HepG2 (cell line): ENCODE results near the gene TATDN2. TPM values are rescaled to one million over a fixed set of nuclear protein-coding genes. Genes with fewer than 3 reads are reported as not detected.

Experiments used
- ATAC-seq: fragments of 200-7000 bp; cut with Tn5 transposase; 3 replicates; pipeline ENCODE4 v1.9.1; 2020; ENCODE audit warnings: mild to moderate bottlenecking, moderate library complexity
- BruUV-seq: library from RNA; stranded (reverse); fragments of 400-500 nt; replicated peaks from 2 replicates; lab custom pipeline; 2021; lab: Mats Ljungman, UMichigan
- CTCF ChIA-PET: fragments of 300-600 bp; formaldehyde crosslinking; extraction: SDS; loops from one replicate; lab custom pipeline; 2021; ENCODE audit warnings: low total read pairs, inconsistent platforms, low intra/inter-chr PET ratio; lab: Yijun Ruan, JAX
- POLR2A ChIA-PET: fragments of 350-600 bp; sonication (Branson Sonifier 250); formaldehyde crosslinking; loops from one replicate; lab custom pipeline; 2020; ENCODE audit warnings: antibody characterized with exemption, inconsistent platforms; lab: Yijun Ruan, JAX
- DNase-seq: peaks from one replicate; pipeline ENCODE4 v3.0.0-alpha.2; 2015; ENCODE audit warnings: low spot score
- FAIRE-seq: peaks from 3 replicates; lab custom pipeline; 2011; peaks lifted over from hg19 to GRCh38; lab: Jason Lieb, UNC
- H2AFZ ChIP-seq: one replicate; pipeline ENCODE4 v1.6.1; 2011; ENCODE audit warnings: low read length, inconsistent platforms
- H3K27ac ChIP-seq: fragments of 300-600 bp; 3 replicates; pipeline ENCODE4 v1.8.0; 2011; ENCODE audit warnings: mixed run types, mild to moderate bottlenecking, mixed read lengths, low read length, inconsistent platforms; ENCODE audit not compliant: insufficient read depth; ENCODE audit errors: extremely low read length
- H3K27me3 ChIP-seq, 2 experiments: fragments of 200-600 bp in 1 of 2; 2 replicates in 1 of 2; 3 replicates in 1 of 2; pipeline versions ENCODE4 v1.6.0 to v1.8.0; 2011; ENCODE audit warnings: low read length in 2 of 2, mild to moderate bottlenecking in 2 of 2, moderate library complexity in 2 of 2, inconsistent platforms in 1 of 2; ENCODE audit not compliant: insufficient read depth in 2 of 2, control insufficient read depth in 1 of 2
- H3K36me3 ChIP-seq, 2 experiments: fragments of 200-600 bp in 1 of 2; replicated peaks in 1 of 2; 2 replicates in 1 of 2; 3 replicates in 1 of 2; pipeline versions ENCODE4 v1.5.1 to v1.8.0; 2011; ENCODE audit warnings: low read length in 2 of 2, inconsistent platforms in 1 of 2; ENCODE audit not compliant: insufficient read depth in 2 of 2, control insufficient read depth in 1 of 2
- H3K4me1 ChIP-seq: 2 replicates; pipeline ENCODE4 v1.5.1; 2012; ENCODE audit warnings: low read length, inconsistent platforms; ENCODE audit not compliant: insufficient read depth
- H3K4me2 ChIP-seq: 2 replicates; pipeline ENCODE4 v1.6.0; 2011; ENCODE audit warnings: low read depth, low read length, inconsistent platforms
- H3K4me3 ChIP-seq, 3 experiments: fragments of 200-600 bp in 1 of 3; sonication (generic), shearing (Covaris generic) in 1 of 3; replicated peaks in 1 of 3; 2 replicates each; pipeline ENCODE4 v1.5.1; 2011 to 2016; ENCODE audit warnings: low read length in 3 of 3, inconsistent platforms in 2 of 3, low read depth in 2 of 3, mild to moderate bottlenecking in 2 of 3, control low read depth in 1 of 3, mixed read lengths in 1 of 3; ENCODE audit not compliant: insufficient read depth in 1 of 3
- H3K79me2 ChIP-seq: one replicate; pipeline ENCODE4 v1.6.1; 2011; ENCODE audit warnings: low read length, inconsistent platforms; ENCODE audit not compliant: insufficient read depth
- H3K9ac ChIP-seq: 2 replicates; pipeline ENCODE4 v1.6.0; 2011; ENCODE audit warnings: mild to moderate bottlenecking, low read depth, low read length, inconsistent platforms; ENCODE audit not compliant: insufficient read depth
- H3K9me3 ChIP-seq: 2 replicates; pipeline ENCODE4 v1.5.1; 2012; ENCODE audit warnings: mild to moderate bottlenecking, low read length
- H4K20me1 ChIP-seq: 2 replicates; pipeline ENCODE4 v1.6.0; 2011; ENCODE audit warnings: inconsistent platforms, mild to moderate bottlenecking, low read length, moderate library complexity; ENCODE audit not compliant: insufficient read depth
- AHR ChIP-seq: IDR thresholded peaks from 2 replicates; pipeline ENCODE4 v1.6.1; 2018; ENCODE audit warnings: missing genetic modification reagents, missing compliant biosample characterization
- ATF1 ChIP-seq: IDR thresholded peaks from 2 replicates; pipeline ENCODE4 v1.6.1; 2016; ENCODE audit warnings: mild to moderate bottlenecking, control low read depth
- ATF7 ChIP-seq, 2 experiments: fragments of 450-650 bp in 1 of 2; sonication (generic) in 1 of 2; formaldehyde crosslinking in 1 of 2; IDR thresholded peaks; 2 replicates each; pipeline versions ENCODE4 v1.4.0 to v1.6.1; 2016 to 2020; ENCODE audit warnings: antibody characterized with exemption in 1 of 2, mild to moderate bottlenecking in 1 of 2, missing genetic modification reagents in 1 of 2
- CHD4 ChIP-seq: fragments of 200-600 bp; sonication (generic); IDR thresholded peaks from 2 replicates; pipeline ENCODE4 v1.7.0; 2017; ENCODE audit warnings: mild to moderate bottlenecking, low read length, borderline replicate concordance
- FOXO1 ChIP-seq: sonication (generic); formaldehyde crosslinking; IDR thresholded peaks from 2 replicates; pipeline ENCODE4 v1.4.0; 2020; ENCODE audit warnings: missing genetic modification reagents
- KDM4B ChIP-seq: sonication (generic); formaldehyde crosslinking; IDR thresholded peaks from 2 replicates; pipeline ENCODE4 v1.4.0; 2020; ENCODE audit warnings: missing genetic modification reagents
- MAZ ChIP-seq, 2 experiments: sonication (generic) in 1 of 2; formaldehyde crosslinking in 1 of 2; IDR thresholded peaks; 2 replicates each; pipeline versions ENCODE4 v1.5.0 to v1.6.1; 2012 to 2020; ENCODE audit warnings: low read depth in 2 of 2, mild to moderate bottlenecking in 2 of 2, borderline replicate concordance in 1 of 2, improper control_type of control experiment in 1 of 2, low read length in 1 of 2, missing genetic modification reagents in 1 of 2, moderate library complexity in 1 of 2
- PLRG1 ChIP-seq: fragments of 450-650 bp; conservative IDR thresholded peaks from 2 replicates; pipeline ENCODE4 v1.6.1; 2016
- SMAD3 ChIP-seq: sonication (generic); formaldehyde crosslinking; IDR thresholded peaks from 2 replicates; pipeline ENCODE4 v1.4.0; 2020; ENCODE audit warnings: missing genetic modification reagents
- SMC3 ChIP-seq: IDR thresholded peaks from 2 replicates; pipeline ENCODE4 v1.6.1; 2011; ENCODE audit warnings: low read length, improper control_type of control experiment
- SRSF4 ChIP-seq: fragments of 200-400 bp; formaldehyde crosslinking; IDR thresholded peaks from one replicate; pipeline ENCODE4 v1.6.1; 2018; ENCODE audit warnings: mild to moderate bottlenecking, low read depth, low read length, moderate library complexity; ENCODE audit not compliant: poor library complexity, severe bottlenecking
- ZBTB42 ChIP-seq: sonication (generic); formaldehyde crosslinking; IDR thresholded peaks from 2 replicates; pipeline ENCODE4 v1.5.0; 2020; ENCODE audit warnings: mild to moderate bottlenecking, missing genetic modification reagents
- ZNF562 ChIP-seq: sonication (generic); formaldehyde crosslinking; IDR thresholded peaks from 2 replicates; pipeline ENCODE4 v1.8.0; 2022; ENCODE audit warnings: missing genetic modification reagents, borderline replicate concordance
- ZNF629 ChIP-seq: sonication (generic); formaldehyde crosslinking; conservative IDR thresholded peaks from 2 replicates; pipeline ENCODE4 v1.5.0; 2020; ENCODE audit warnings: missing genetic modification reagents
- ZNF878 ChIP-seq: sonication (generic); formaldehyde crosslinking; IDR thresholded peaks from 2 replicates; pipeline ENCODE4 v1.8.1; 2023; ENCODE audit warnings: mild to moderate bottlenecking, missing genetic modification reagents, moderate library complexity
- WGBS: methylation state at CpG from one replicate; pipeline ENCODE4 v1.1.6; 2017; ENCODE audit warnings: low lambda C conversion rate; 5-methylcytosine and 5-hydroxymethylcytosine counted together
- in situ Hi-C: cut with HindIII; loops from 2 replicates; pipeline ENCODE4 v1.10.0; 2017; ENCODE audit warnings: low pct_unique_long_range_greater_than_20kb; ENCODE audit not compliant: extremely low pct_ligation_motif_present
- intact Hi-C: fragments of 100-400 bp; cut with micrococcal nuclease; formaldehyde crosslinking; loops from one replicate; pipeline ENCODE4 v1.10.0; 2022; ENCODE audit not compliant: unreplicated experiment
- polyA plus RNA-seq, 8 experiments: library from polyadenylated mRNA; depleted of rRNA in 3 of 8; stranded (reverse) in 7 of 8; unstranded in 1 of 8; fragments of >200 nt; fragmentation: Illumina TruSeq in 4 of 8; extraction: Trizol in 4 of 8; gene quantifications; 2 replicates each; pipeline versions ENCODE4 v1.2.1 to v1.2.3, GENCODE V29; 2011 to 2016; ENCODE audit warnings: low read depth in 4 of 8, missing spikeins in 1 of 8, mixed read lengths in 1 of 8; ENCODE audit not compliant: insufficient read depth in 1 of 8
- total RNA-seq, 5 experiments: library from RNA; depleted of rRNA; stranded (reverse); fragments of >200 nt; fragmentation: Illumina TruSeq; extraction: Trizol; gene quantifications; 2 replicates each; pipeline ENCODE4 v1.2.3, GENCODE V29; 2016; ENCODE audit warnings: low read depth in 1 of 5
- TF ChIP-seq, protein P1 (sequence below): sonication (generic); formaldehyde crosslinking; IDR thresholded peaks from 2 replicates; pipeline ENCODE4 v1.4.0; 2020; ENCODE audit warnings: missing genetic modification reagents
- TF ChIP-seq, protein P2 (sequence below): sonication (generic); IDR thresholded peaks from 2 replicates; pipeline ENCODE4 v1.6.1; 2016; ENCODE audit warnings: low read depth, borderline replicate concordance
- TF ChIP-seq, protein P3 (sequence below): IDR thresholded peaks from 2 replicates; pipeline ENCODE4 v1.4.0; 2020; ENCODE audit warnings: mild to moderate bottlenecking, missing genetic modification reagents

The TATDN2 gene
- total and polyA plus RNA-seq, 2 of the 13 experiments (the other 11 are each of a cell fraction or from before 2014, with no cell fraction given), result 12.1 to 21.9 TPM

GRCh38 chr3:10224794-10225665, 23.2 kb upstream of the TATDN2 start (continued):
- TF ChIP-seq MAZ (IDR thresholded peaks at IDR 0.05; ENCODE audit: borderline replicate concordance, low read depth, low read length) (0 out of 2 replicates have a peak, but pooled peaks have one; percentile 25), MAZ (CRISPR knock-in tag; IDR thresholded peaks at IDR 0.05; ENCODE audit: low read depth) (no peak), SMAD3 (CRISPR knock-in tag) (peak; percentile 90), FOXO1 (CRISPR knock-in tag) (peak; percentile 83; the same call in 1 of the 2 replicates), ZNF878 (CRISPR knock-in tag) (peak; percentile 88)

- Histone ChIP-seq H2AFZ (no peak overlapping the region), H3K4me1 (peaks cover 42% of the 10 kb centered on the region), H3K79me2 (no peaks in the 10 kb centered on the region), H3K27ac (no peak overlapping the region), H3K9ac (no peak overlapping the region), H3K4me3 (no peak overlapping the region), H4K20me1 (no peaks in the 10 kb centered on the region), H3K9me3 (no peaks in the 10 kb centered on the region), H3K36me3 (peaks cover 21 to 39% of the 10 kb centered on the region in 2 experiments), H3K27me3 (no peaks in the 10 kb centered on the region), H3K4me2 (no peak overlapping the region)
- ChIA-PET CTCF (no interaction called here), POLR2A (no interaction called here)
- intact Hi-C loops, result loop anchor here (5.0 kb wide), 1 partner anchor 384 kb away; the partner anchor contains the start of gene RPUSD3
- no peak for FAIRE-seq
- DNase-seq, result no peak
- in situ Hi-C loops, result loop anchor here (10.0 kb wide), 1 partner anchor 61 kb away; the partner anchor contains the start of gene IRAK2
- 97% methylated on average over 7 of the region's 10 CpGs for WGBS
- no peak for ATAC-seq
- no TSS peak for BruUV-seq
- TF ChIP-seq KDM4B (CRISPR knock-in tag) (no peak), ZNF562 (CRISPR knock-in tag) (no peak), ZBTB42 (no peak), SRSF4 (no peak), PLRG1 (no peak), ATF1 (CRISPR knock-in tag) (no peak), AHR (CRISPR knock-in tag) (no peak), SMC3 (no peak), ZNF629 (CRISPR knock-in tag) (no peak), ATF7 (IDR thresholded peaks at IDR 0.05) (no peak), ATF7 (CRISPR knock-in tag; IDR thresholded peaks at IDR 0.05) (no peak), CHD4 (no peak)
- TF ChIP-seq, protein P1, sequence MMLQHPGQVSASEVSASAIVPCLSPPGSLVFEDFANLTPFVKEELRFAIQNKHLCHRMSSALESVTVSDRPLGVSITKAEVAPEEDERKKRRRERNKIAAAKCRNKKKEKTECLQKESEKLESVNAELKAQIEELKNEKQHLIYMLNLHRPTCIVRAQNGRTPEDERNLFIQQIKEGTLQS, result no peak
- TF ChIP-seq, protein P2, sequence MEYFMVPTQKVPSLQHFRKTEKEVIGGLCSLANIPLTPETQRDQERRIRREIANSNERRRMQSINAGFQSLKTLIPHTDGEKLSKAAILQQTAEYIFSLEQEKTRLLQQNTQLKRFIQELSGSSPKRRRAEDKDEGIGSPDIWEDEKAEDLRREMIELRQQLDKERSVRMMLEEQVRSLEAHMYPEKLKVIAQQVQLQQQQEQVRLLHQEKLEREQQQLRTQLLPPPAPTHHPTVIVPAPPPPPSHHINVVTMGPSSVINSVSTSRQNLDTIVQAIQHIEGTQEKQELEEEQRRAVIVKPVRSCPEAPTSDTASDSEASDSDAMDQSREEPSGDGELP, result no peak
- TF ChIP-seq, protein P3, sequence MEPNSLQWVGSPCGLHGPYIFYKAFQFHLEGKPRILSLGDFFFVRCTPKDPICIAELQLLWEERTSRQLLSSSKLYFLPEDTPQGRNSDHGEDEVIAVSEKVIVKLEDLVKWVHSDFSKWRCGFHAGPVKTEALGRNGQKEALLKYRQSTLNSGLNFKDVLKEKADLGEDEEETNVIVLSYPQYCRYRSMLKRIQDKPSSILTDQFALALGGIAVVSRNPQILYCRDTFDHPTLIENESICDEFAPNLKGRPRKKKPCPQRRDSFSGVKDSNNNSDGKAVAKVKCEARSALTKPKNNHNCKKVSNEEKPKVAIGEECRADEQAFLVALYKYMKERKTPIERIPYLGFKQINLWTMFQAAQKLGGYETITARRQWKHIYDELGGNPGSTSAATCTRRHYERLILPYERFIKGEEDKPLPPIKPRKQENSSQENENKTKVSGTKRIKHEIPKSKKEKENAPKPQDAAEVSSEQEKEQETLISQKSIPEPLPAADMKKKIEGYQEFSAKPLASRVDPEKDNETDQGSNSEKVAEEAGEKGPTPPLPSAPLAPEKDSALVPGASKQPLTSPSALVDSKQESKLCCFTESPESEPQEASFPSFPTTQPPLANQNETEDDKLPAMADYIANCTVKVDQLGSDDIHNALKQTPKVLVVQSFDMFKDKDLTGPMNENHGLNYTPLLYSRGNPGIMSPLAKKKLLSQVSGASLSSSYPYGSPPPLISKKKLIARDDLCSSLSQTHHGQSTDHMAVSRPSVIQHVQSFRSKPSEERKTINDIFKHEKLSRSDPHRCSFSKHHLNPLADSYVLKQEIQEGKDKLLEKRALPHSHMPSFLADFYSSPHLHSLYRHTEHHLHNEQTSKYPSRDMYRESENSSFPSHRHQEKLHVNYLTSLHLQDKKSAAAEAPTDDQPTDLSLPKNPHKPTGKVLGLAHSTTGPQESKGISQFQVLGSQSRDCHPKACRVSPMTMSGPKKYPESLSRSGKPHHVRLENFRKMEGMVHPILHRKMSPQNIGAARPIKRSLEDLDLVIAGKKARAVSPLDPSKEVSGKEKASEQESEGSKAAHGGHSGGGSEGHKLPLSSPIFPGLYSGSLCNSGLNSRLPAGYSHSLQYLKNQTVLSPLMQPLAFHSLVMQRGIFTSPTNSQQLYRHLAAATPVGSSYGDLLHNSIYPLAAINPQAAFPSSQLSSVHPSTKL (CRISPR knock-in tag), result no peak
Observed at GRCh38 chr3:10226293-10226692, 22.0 kb upstream of the TATDN2 start.
